HG03139 (cell line): ENCODE measurements around the gene GOLPH3.
"Not testable (repeated sequence)": the region's sequence is repeated elsewhere in the genome, so short reads cannot be mapped to it uniquely, and the experiment has no call there.

Experiments used
- ATAC-seq: cut with Tn5 transposase; IDR thresholded peaks from one replicate; pipeline ENCODE4 v1.9.1; 2021; ENCODE audit not compliant: unreplicated experiment

The GOLPH3 gene

DNA sequence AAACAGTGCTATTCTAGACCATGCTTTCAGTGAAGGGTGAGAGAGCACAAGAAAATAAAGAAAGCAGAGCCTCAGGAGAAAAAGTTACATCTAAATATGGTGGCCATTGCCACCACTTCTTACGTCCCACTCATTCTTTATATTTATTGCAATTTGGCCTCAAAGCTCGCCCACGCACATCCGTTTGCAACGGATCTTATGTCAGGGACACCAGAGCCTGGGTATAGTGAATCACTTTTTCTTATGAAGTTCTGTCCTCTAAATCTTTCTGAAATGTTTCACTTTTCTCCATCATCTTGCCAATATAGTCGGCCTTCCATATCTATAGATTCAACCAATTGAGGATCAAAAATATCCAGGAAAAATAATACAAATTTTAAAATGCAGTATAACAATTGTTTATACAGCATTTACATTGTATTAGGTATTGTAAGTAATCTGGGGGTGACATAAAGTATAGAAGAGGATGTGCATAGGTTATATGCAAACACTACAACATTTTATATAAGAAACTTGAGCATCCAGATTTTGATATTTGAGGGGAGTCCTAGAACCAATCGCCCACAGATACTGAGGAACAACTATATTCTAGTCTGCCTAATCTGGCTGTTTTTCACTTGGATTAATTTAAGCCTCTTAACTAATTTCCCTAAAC, 35.2 kb downstream of the GOLPH3 start:
- ATAC-seq, result no peak

DNA sequence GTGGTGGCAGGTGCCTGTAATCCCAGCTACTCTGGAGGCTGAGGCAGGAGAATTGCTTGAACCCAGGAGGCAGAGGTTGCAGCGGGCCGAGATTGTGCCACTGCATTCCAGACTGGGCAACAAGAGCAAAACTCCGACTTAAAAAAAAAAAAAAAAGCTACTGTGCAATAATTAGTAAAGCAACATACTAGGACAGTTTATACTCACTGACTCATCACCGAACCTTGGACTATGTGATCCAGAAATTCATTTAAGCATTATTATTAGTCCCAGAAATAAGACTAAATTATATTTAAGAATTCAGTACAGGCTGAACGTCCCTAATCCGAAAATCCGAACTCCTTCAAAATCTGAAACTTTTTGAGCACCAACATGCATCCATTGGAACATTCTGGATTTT, 37.8 kb downstream of the GOLPH3 start:
- ATAC-seq, result no peak

DNA sequence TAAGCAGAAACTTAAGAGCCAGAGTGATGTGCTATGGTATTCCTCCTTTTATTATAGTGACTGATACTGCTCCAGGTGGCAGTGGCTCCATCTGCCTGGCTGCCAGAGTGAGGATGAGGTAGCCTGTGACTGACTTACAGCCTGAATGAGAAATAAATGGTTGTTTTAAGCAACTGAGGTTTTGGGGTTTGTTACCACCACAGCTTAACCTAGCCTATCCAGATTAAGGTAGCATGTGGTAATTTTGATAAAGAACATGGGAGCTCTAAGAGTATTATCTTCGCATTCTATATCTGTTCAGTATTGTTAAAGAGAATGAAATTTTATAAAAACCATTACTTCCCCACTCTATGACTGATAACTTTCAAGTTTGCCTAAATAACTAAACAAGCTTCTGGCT, 39.0 kb downstream of the GOLPH3 start:
- no peak for ATAC-seq

DNA sequence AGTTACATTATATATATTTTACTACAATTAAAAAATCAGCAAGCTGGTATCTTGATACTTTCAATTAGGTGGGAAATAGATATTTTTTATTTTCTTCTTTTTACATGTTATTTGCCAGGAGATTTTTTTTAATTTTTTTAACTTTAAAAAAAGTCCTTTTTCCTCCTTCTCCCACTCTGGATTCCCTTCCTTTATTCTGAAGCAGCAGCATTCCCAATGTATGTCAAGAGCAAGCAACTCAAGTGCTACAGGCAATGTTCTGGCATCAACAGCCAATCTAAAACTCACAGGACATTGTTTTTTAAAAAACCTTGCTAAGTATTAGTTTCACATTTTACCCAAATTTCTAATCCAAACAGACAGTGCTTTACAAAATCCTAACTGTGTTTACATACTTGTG, 41.4 kb downstream of the GOLPH3 start:
- no peak for ATAC-seq

DNA sequence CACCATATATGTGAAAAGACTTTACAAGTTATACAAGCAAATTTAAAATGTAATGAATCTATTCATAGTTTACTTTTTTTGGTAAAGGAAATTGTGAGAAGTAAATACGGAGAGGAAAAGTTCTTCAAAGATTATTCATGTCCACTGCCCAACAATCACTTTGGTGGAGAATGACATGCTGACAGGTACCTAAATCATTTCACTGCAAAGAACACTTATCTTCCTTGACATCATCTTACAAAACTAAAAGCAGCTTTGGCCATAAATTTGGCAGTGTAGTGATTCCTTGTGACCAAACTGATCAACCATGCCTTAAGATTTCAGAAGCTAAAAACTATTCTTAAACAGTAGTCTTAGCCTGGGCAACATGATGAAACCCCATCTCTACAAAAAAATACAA, 42.5 kb downstream of the GOLPH3 start:
- ATAC-seq, result no peak

DNA sequence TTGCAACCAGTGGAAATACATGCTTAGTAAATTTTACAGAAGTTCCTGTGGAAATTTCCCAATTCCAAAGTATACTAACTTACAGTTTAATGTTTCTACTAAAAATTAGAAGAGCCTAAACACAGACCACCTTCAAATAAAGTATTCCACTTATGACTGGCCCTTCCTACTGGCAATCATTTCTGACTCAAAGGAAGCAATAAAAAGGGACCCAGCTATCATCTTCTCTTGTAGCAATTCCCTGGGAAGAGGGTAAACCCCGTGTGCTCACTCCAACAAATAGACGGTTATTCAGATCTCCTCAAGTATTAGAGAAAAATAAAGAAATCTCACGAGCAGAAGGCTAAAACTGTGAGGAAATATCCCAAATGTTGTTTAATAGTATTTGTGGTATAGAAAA, 43.3 kb downstream of the GOLPH3 start:
- ATAC-seq, result no peak

DNA sequence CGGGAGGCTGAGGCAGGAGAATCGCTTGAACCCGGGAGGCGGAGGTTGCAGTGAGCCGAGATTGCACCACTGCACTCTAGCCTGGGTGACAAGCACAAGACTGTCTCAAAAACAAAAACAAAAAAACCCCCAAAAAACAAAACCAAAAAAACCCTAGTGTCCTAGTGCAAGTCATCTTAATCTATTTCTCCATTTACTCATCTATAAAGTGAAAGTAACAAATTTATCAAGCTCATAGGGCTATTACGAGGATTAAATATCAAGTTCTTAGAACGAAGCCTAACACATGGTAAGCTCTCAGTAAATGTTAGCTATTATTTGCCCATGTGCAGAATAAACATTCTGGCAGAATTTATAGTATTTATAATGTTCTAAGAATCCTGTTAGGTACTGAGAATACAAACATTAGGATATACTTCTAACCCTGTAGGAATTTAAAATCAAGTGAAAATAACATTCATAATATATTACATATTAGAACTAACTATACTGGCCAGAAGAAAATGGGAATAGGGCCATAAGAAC, 45.0 kb downstream of the GOLPH3 start:
- ATAC-seq, result no peak

DNA sequence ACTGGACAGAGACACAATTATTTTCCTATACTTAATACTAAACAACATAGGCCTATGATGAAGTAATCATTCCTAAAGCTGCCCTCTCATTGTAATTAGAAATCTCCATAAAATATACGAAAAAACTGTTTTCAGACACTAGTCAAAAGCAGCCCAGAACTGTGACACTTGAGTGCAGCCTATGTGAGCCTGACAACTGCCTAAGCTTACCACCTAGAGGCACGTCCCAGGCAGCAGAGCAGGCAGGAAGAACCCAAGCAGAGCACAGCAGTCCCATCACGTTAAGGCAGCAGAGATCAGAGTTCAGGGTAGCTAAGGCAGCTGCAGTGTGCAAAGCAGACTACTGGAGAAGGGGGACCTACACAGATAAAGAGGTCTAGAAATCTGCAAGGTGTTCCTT, 46.4 kb downstream of the GOLPH3 start:
- no peak for ATAC-seq

DNA sequence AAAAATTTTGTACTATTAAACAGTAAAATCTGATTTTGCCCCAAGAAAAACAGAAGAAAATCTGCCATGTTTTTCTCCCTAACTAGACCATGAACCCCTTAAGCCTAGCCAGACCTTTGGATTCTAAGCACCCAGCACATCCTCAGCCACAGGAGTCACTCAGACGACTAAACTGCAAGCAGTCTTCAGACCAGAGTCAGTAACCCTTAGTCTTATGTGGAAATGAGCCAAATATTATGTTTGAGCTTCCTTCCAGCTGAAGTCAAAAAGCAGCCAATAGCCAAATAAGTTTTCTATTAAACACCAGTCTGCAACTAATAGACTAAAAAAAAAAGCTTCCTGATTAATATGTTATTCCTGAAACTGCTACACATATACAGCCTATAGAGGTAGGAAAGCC, 47.4 kb downstream of the GOLPH3 start:
- no peak for ATAC-seq

DNA sequence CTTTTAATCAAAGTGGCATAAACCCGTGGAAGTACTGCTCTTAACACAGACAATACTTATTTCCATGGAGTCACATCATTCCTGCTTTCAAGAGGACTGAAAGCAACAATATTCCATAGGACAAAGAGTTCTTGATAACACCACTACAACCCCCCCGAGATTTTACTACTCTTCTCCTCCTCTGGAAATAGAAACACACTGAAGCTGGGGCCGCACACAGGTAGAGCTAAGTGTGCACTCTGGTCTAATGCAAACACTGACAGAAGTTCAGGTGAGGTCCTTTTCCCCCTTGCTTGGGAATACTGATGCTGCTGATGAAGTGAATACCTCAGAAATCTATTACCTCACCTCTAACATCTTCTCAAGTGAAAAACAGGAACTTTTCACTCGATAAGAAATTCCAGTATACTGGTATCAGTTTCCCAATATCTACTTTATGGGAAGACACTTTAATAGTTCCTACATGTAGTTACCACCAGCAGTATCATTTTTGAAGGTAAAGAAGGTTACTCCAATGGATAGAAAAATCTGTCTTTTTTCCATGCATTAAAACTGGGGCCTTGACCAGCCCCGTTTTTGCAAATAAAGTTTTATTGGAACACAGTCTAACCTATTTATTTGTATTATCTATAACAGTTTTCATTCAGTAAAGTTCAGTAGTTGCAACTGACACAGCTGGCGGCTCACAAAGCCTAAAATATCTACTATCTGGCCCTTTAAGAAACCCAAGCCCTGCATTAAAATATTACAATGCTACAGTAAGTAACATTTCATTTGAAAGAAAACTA, 50.0 kb downstream of the GOLPH3 start:
- ATAC-seq, result no peak

DNA sequence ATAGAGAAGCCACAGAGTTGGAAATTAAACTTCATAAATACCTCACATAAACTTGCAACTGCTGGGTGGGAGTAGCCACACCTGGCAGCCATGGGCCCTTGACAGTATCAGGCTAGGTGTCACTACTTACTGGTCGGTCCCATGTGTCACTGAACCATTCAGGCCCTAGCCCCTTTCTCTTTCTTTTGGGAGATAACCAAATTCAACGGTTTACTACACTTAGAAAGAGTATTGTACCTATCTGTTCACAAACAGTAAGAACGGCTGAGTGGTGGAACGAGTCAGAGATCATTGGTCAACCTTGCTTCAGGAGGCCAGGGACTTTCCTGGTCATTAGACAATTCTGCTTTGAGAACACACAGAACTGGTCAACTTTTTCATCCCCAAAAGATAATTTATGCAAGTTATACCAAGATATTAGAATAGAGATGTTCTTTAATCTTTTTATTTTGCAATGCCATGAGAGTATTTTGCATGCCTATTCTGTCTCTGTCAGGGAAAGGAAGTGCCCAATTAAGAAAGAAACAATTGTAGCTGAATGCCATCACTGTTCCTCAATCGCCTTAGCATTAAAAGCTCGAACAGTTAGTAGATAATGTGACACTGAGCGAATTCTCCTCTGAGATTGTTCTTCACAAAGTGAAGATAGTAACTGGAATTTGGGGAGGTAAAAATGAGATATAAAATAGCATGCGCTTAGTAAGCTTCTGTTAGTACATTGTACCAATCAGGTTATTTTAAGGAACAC, 50.9 kb downstream of the GOLPH3 start:
- ATAC-seq, result no peak

DNA sequence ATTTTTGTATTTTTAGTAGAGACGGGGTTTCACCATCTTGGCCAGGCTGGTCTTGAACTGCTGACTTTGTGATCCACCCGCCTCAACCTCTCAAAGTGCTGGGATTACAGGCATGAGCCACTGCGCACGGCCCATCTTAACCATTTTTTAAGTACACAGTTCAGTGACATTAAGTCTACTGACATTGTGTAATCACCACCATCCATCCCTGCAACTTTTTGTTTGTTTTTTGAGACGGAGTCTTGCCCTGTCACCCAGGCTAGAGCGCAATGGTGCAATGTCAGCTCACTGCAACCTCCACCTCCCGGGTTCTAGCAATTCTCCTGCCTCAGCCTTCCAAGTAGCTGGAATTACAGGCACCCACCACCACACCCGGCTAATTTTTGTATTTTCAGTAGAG, 55.2 kb downstream of the GOLPH3 start:
- ATAC-seq, result not testable (repeated sequence)

DNA sequence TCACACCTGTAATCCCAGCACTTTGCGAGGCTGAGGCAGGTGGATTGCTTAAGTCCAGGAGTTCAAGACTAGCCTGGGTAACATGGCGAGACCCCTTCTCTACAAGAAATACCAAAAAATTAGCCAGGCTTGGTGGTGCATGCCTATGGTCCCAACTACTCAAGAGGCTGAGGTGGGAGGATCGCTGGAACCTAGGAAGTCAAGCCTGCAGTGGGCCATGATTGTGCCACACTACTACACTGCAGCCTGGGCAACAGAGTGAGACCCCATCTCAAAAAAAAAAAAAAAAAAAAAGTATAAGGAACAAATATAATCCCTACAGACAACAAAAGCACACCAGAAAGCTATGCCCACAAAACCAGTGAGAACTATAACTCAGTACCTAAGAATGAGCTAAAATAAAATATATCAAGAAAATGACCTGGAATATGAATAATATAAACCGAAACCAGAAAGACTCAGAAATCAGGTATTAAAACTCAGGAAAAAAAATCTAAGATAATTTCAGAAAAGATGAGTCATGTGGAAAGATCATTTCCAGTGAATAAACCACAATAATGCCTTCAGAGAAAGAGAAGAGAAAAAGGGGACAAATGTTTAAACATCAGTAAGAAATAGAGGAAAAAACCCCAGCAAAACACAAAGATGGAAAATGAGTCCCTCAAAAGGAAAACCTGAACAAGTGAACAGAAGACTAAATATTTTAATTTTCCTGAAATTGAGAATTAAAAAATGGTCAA, 57.4 kb downstream of the GOLPH3 start:
- ATAC-seq, result no peak

DNA sequence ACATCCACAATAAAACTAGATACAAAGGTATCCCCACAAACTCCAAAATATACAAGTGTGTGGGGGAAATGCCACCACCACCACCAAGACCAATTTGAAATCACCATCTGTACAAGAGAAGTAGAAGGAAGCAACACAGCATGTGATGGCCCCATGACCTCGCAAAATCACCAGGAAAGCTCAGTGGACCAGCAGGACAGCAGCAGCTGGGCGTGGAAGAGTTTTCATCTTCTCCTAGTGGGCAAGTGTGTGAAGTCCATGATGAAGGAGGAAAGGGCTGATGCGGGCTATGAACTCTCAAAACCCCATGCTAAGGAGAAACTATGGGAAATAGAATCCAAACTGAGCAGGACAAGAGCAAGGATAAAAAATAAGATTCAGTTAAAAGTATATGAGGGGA, 58.1 kb downstream of the GOLPH3 start:
- no peak for ATAC-seq

DNA sequence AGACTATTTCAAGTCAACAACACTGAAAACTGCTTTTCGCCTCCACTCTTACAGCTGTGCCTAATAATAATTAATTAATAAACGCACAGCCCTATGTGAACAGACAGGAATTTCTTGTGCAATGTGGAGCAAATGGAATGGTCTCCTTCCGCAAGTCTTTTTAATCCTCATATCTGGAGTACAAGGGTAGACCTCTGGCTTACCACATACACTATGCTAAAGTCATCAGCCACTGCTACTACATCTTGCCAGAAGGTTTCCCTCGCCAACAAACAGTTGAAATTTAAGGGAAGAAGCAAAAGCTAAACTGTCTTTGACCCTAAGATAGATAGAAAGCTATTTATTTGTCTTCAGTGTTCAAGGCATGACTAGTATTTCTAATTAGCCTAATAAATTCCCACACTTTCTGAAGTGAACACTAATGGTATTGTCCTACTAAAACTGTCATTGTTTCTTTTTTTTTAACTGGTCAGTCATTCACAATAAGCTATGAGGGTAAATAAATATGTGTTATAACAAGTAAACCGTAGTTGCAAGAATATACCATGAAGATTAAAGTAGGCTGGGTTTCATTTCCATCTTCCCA, 63.9 kb downstream of the GOLPH3 start:
- no peak for ATAC-seq

DNA sequence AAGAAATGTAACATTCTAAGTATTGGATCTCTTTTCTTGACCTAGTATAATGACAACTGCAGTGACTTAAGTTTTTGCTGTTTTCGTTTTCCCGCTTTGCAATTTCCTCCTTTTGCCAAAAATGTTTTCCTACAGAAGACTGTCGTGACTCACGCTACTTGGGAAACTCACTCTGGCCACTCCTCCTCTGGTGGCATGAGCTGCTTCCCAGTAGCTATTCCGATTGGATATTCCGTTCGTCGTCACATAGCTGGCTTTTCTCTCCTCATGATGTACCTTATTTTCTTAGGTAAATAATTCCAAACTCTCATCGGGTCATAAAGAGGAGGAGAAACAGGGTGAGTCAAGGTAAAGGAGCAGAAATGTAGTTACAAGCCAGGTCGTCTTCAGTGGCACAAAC, 64.9 kb downstream of the GOLPH3 start:
- ATAC-seq, result no peak

DNA sequence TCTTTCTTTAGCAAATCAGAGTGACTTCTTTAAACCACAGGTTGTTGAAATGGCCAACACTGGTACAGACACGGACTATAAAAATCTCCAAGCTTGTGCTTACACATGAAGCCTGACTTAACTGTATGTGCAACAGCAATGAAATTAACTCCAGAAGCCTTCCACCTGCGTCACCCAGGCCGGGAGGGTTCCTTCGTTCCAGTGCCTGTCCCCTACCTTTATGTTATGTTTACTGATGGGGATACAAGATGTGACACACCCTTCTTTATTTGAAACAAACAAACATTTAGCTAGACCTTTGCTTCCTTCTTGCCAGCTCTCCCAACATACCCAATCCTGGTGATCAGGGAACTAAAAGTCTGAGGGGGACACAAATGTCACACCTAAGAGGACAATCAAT, 66.0 kb downstream of the GOLPH3 start:
- ATAC-seq, result no peak

DNA sequence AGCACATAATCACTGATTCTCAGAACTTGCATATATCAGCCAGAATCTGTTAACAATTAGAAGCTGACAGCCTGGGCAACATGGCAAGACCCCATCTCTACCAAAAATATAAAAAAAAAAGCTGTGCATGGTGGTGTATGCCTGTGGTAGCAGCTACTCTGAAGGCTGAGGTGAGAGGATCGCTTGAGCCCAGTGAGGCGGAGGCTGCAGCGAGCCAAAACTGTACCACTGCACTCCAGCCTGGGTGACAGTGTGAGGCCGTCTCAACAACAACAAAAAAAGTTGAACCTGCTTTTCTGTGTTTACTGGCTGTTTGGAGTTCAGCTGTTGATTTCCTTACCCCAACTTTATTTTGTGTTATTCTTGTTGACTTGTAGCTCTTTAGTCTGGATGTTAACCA, 66.8 kb downstream of the GOLPH3 start:
- no peak for ATAC-seq

DNA sequence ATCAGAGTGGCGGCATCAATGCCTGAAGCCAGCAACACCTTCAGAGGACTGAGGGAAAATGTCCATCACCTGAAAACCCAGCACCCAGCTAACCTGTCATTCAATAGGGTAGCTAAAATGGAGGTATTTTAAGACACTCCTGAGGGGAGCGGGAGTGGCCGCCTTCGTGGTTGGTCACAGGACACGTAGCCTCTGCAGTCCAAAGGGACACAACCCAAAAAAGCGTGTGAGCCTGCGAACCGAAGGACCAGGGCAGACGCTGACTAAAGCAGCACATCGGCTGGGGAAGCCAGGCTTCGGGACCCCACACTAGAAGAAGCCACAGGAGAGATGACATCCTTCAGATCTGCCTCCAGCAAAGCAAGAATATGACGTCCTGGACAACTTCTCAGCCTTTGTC, 70.6 kb downstream of the GOLPH3 start:
- no peak for ATAC-seq

DNA sequence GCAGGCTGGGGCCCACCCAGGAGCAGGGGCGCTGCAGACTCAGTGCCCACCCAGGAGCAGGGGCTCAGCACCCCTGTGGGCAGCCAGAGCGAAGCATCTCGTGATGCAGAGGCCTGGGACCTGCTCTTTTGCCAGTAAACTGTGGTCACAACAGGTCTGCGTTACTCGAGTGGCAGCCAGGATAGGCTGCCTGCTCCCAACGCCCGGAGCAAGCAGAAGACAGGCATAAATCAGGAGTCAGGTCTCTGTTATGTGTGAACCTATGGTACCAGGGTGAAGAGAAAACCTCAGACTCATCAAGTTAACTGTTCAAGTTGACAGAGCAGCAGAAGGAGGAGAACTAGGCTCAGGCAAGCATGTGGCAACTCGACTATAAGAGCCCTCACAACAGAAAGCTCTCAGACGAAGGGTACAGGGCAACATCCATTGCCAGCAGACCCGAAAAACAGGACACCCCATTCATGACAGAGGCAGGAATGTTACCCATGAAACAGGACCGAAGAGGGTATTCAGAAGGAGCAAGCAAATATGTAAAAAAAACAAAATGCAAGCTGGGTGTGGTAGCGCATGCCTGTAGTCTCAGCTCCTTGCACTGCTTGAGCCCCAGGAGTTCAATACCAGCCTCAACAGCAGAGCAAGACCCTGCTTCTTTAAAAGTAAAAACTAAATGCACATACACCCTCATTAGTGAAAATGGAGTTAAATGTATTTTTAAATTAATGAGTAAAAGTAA, 71.7 kb downstream of the GOLPH3 start:
- no peak for ATAC-seq
